Heart right ventricle (tissue), 16 donors: Measurements from ENCODE around the gene EHD3. TPM values are rescaled to one million over a fixed set of nuclear protein-coding genes. Genes with fewer than 3 reads are reported as not detected.

ENCODE experiments used
- ATAC-seq, 8 donors: fragments of 200-7000 bp; cut with Tn5 transposase; one replicate each; pipeline ENCODE4 v1.9.1; 2020; ENCODE audit warnings: mild to moderate bottlenecking in 8 of 8, moderate library complexity in 8 of 8, moderate number of reproducible peaks in 1 of 8
- DNase-seq, 2 donors: peaks; one replicate each; pipeline ENCODE4 v3.0.0-alpha.2; 2020
- H3K27ac ChIP-seq, 10 donors: fragments of 200-600 bp; sonication (generic) in 2 of 10; one replicate each; pipeline versions ENCODE4 v1.5.0 to v1.8.0; 2020 to 2022; ENCODE audit warnings: mild to moderate bottlenecking in 3 of 10
- H3K27me3 ChIP-seq, 7 donors: fragments of 200-600 bp; one replicate each; pipeline ENCODE4 v1.8.0; 2021 to 2022; ENCODE audit warnings: mild to moderate bottlenecking in 2 of 7
- H3K36me3 ChIP-seq, 9 donors: fragments of 200-600 bp; sonication (generic) in 1 of 9; one replicate each; pipeline versions ENCODE4 v1.5.0 to v1.8.0; 2020 to 2022; ENCODE audit warnings: mild to moderate bottlenecking in 2 of 9
- H3K4me1 ChIP-seq, 9 donors: fragments of 200-600 bp; sonication (generic) in 1 of 9; one replicate each; pipeline versions ENCODE4 v1.5.0 to v1.8.0; 2020 to 2022; ENCODE audit warnings: mild to moderate bottlenecking in 4 of 9
- H3K4me3 ChIP-seq, 10 donors: fragments of 200-600 bp; sonication (generic) in 2 of 10; one replicate each; pipeline versions ENCODE4 v1.5.0 to v1.8.0; 2020 to 2022; ENCODE audit warnings: mild to moderate bottlenecking in 7 of 10, moderate library complexity in 2 of 10
- H3K9me3 ChIP-seq, 11 donors: fragments of 200-600 bp in 10 of 11; sonication (generic) in 2 of 11; one replicate each; pipeline versions ENCODE4 v1.5.0 to v1.8.0; 2013 to 2022; ENCODE audit warnings: mild to moderate bottlenecking in 2 of 11, control low read depth in 1 of 11, moderate library complexity in 1 of 11
- WGBS, 2 donors: extraction: QIAGEN DNeasy Blood & Tissue Kit; methylation state at CpG; one replicate each; pipeline ENCODE4 v1.1.7; 2013; ENCODE audit warnings: inconsistent platforms in 1 of 2; 5-methylcytosine and 5-hydroxymethylcytosine counted together
- intact Hi-C, 10 donors: fragments of 100-400 bp; cut with DNase I; formaldehyde crosslinking; loops; one replicate each; pipeline versions ENCODE4 v1.11.1 to v1.14.2; 2022
- long read RNA-seq, 3 donors: library from polyadenylated mRNA; unstranded; transcript quantifications; one replicate each; pipeline ENCODE4 v2.0.0, GENCODE V29; 2020 to 2021
- polyA plus RNA-seq, 2 donors: library from polyadenylated mRNA; stranded (reverse); fragments of 200-250 nt; gene quantifications; one replicate each; pipeline ENCODE4 v1.2.3, GENCODE V29; 2013
- total RNA-seq, 10 donors: library from RNA; stranded (reverse); fragmentation: NEBNext Ultra II Directional in 3 of 10; extraction: Animal tissue kit (Norgen Biotek cat#: 25700) in 3 of 10; gene quantifications; one replicate each; pipeline versions ENCODE4 v1.2.1 to v1.2.4, GENCODE V29; 2021 to 2023
- TF ChIP-seq, protein P1 (sequence below), 9 donors: fragments of 200-600 bp; sonication (generic) in 2 of 9; IDR thresholded peaks; one replicate each; pipeline versions ENCODE4 v1.5.0 to v1.8.0; 2021 to 2022; ENCODE audit warnings: antibody characterized with exemption in 9 of 9, mild to moderate bottlenecking in 5 of 9, moderate library complexity in 1 of 9
- donor health status: Arrhythmogenic right ventricular cardiomyopathy.
- donor health status: ischemic (EF 13 %, LVEDD 7.1; RV severe dilation, severe dysfunction).
- donor health status: healthy with polysubstance abuse.
- donor health status: DM: no; HTN: yes; CAD: no.
- donor health status: DM: no; HTN: no; CAD: no.
- donor health status: ischemic (EF 25% LVEDD 6.9; RV normal size, moderate dysfunction).
- donor health status: ischemic (EF 25% LVEDD 5.7; RV mildly dilated, moderate dysfunction).
- donor health status: healthy.
- donor health status: DM: yes; HTN: yes; CAD: no.
- donor health status: Ischemic cardiomyopathy.
- donor health status: ischemic (EF 35%, LVEDD 5.7; RV mildly dilated, moderate dysfunction).
- donor health status: nonischemic (EF 11% LVEDD 7.7; RV severe dilation, severe dysfunction).
- donor health status: DM: yes; HTN: yes; CAD: no.
- donor health status: PGD.
- donor health status: ischemic (EF 29% LVEDD 5.4; RV normal size, mild dysfunction).
- donor health status: nonischemic (EF 23%, LVEDD 6.1; RV moderate dilation, normal function).

The EHD3 gene
- total RNA-seq (10 to 100 TPM; 12.5 to 40.9 (median 26.5) TPM), polyA plus RNA-seq (1 to 10 TPM; 5.3 to 7.9 TPM)
- long read RNA-seq, donor 1, full-length matches to known transcripts: 75 of 116 reads
- long read RNA-seq, donor 1, partial matches to known transcripts: 37 of 116 reads
- long read RNA-seq, donor 1, other reads (novel, unspliced or antisense): 4 of 116 reads
- long read RNA-seq, donor 2, full-length matches to known transcripts: 70 of 103 reads
- long read RNA-seq, donor 2, partial matches to known transcripts: 31 of 103 reads
- long read RNA-seq, donor 2, other reads (novel, unspliced or antisense): 2 of 103 reads
- long read RNA-seq, donor 3, full-length matches to known transcripts: 46 of 60 reads
- long read RNA-seq, donor 3, partial matches to known transcripts: 13 of 60 reads
- long read RNA-seq, donor 3, other reads (novel, unspliced or antisense): 1 of 60 reads

DNA sequence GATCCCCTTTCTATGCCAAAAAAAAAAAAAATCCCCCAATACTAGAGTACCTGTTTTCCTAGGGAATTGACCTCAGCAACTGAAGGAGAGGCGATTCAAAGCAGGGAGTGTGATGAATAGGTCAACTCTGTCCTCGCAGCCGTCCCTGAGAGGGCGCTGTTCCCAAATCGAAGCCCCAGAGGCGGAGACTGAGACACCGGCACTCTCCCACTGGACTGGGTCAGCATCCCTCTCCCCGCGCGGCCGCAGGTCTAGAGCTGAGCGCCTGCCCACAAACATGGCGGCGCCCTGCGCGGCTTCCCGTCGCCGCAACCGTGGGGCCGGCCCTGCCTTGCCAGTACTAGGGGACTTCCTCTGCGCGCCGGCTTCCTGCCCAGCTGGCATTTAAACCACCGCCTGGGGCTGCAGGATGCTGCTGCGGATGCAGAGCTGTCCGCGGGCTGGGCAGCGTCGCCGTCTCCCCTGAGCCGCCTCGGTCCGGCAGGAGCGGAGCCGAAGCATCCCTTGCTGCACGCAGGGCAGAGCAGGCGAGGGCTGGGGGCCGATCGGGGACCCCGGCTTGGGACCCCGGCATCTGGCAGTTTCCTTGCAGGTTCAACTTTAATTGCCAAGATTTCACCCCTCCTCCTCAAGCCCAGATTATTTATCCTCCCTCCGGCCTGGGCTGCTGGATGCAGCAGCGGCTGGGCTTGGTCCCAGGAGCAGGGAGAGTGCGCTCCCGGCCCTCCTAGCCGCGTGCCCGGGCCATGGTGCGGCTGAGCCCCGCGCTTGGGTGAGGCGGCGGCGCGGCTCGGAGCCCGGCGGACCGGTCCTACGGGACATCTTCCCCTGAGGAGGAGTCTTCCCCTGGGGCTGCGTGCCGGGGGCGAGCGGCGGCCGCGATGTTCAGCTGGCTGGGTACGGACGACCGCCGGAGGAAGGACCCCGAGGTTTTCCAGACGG, at the start of gene EHD3:
EHD3 (plus strand) TSS at position 412 of the 942 bp plus-strand sequence; CDS start at position 882, 470 bp downstream.
- TF ChIP-seq, protein P1, sequence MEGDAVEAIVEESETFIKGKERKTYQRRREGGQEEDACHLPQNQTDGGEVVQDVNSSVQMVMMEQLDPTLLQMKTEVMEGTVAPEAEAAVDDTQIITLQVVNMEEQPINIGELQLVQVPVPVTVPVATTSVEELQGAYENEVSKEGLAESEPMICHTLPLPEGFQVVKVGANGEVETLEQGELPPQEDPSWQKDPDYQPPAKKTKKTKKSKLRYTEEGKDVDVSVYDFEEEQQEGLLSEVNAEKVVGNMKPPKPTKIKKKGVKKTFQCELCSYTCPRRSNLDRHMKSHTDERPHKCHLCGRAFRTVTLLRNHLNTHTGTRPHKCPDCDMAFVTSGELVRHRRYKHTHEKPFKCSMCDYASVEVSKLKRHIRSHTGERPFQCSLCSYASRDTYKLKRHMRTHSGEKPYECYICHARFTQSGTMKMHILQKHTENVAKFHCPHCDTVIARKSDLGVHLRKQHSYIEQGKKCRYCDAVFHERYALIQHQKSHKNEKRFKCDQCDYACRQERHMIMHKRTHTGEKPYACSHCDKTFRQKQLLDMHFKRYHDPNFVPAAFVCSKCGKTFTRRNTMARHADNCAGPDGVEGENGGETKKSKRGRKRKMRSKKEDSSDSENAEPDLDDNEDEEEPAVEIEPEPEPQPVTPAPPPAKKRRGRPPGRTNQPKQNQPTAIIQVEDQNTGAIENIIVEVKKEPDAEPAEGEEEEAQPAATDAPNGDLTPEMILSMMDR (IDR thresholded peaks at IDR 0.05): peak; percentile 42 to 83 (median 63)
- peak within 1 kb of the TSS in 9 of 10 donors; percentile 48 to 96 (median 74) for H3K27ac ChIP-seq
- 2% methylated on average over 71 to 74 of the region's 74 CpGs for WGBS, 2 donors
- ATAC-seq: peak; percentile 94 to 96 (median 95)
- no peaks in the 10 kb centered on the region for H3K27me3 ChIP-seq
- H3K4me1 ChIP-seq: peaks cover 6 to 68% (median 47%) of the 10 kb centered on the region in 9 donors
- H3K36me3 ChIP-seq: no peaks in the 10 kb centered on the region
- peak; percentile 89 to 90 for DNase-seq
- H3K9me3 ChIP-seq: no peaks in the 10 kb centered on the region
- intact Hi-C loops: loop anchor here in 7 of 10 donors (2.0 to 10.0 kb wide), 6 partner anchors 53 to 1089 kb away; partner anchors contain the start of gene YPEL5 (in 1 of the 7)
- peak within 1 kb of the TSS; percentile 48 to 91 (median 70) for H3K4me3 ChIP-seq

DNA sequence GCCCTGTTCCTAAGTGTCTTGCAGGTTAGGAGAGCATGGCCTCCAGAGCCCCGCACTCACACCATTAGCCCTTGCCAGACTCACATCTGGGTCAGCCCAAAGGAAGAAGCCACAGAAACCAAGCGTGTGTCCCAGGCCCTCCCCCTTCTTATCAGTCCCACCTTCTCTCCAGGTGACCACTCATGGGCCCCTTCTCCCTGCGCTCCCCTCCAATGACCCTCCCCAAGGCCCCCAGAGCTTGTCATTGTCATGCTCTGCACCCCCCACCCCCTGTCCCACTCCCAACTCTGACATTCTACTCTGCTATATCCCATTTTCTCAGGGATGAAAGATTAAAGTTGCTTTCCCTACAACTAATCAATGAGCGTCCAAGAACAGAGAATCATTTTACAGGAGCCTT, 46.8 kb upstream of the EHD3 start:
- no peak for DNase-seq
- no peak for ATAC-seq
- Histone ChIP-seq H3K4me3 (no peak overlapping the region), H3K36me3 (no peaks in the 10 kb centered on the region), H3K4me1 (no peaks in the 10 kb centered on the region), H3K27me3 (no peaks in the 10 kb centered on the region), H3K9me3 (no peaks in the 10 kb centered on the region), H3K27ac (no peak overlapping the region)
- WGBS, 2 donors: 93 to 98% methylated on average over 4 of the region's 4 CpGs
- intact Hi-C loops: no loop called here
- TF ChIP-seq, protein P1 (IDR thresholded peaks at IDR 0.05): no peak

DNA sequence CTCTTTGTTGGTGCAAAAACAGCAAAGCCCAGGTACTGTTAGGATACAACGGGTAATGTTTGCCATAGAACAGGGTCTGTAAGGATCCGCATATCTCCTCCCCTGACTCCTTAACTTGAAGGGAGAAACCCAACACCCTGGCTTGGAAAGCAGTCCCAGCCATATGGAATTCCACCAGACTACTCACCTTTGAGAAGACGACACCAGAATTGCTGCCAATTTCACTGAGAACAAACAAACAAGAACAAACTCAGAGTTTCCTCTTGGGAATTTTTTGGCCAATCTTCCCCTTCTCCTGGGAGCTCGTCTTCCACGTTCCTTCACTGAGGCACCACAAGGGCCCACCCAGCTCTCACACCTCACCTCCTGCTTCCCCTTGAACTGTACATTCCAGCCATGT, 45.8 kb upstream of the EHD3 start:
- ATAC-seq (no peak), DNase-seq (no peak)
- Histone ChIP-seq H3K36me3 (no peaks in the 10 kb centered on the region), H3K27me3 (no peaks in the 10 kb centered on the region), H3K4me1 (no peaks in the 10 kb centered on the region), H3K4me3 (no peak overlapping the region), H3K27ac (no peak overlapping the region), H3K9me3 (no peaks in the 10 kb centered on the region)
- TF ChIP-seq, protein P1 (IDR thresholded peaks at IDR 0.05): no peak
- intact Hi-C loops: no loop called here
- WGBS, 2 donors: 70 to 71% methylated on average over 5 of the region's 5 CpGs

DNA sequence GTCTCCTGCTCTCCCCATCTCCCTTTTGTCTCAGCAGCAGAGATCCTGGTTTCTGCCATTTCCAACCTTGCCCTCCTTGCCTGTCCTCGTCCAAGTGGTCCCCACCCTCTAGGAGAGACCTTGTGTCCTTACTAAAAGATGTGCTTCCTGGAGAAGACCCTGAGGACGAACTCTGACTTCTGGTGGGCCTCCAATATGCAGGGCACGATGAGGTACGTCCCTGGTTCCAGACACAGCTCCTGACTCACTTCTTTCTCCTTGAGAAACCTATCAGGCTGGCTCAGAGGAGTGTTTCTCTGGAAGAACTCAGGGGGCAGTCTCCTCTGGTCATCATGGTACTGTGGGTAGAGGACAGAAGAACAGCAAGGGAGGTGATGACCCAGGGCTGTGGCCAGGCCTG, 44.8 kb upstream of the EHD3 start:
- TF ChIP-seq, protein P1 (IDR thresholded peaks at IDR 0.05): no peak
- ATAC-seq (no peak), DNase-seq (no peak)
- WGBS, 2 donors: 85 to 88% methylated on average over 4 of the region's 4 CpGs
- Histone ChIP-seq H3K36me3 (no peaks in the 10 kb centered on the region), H3K27ac (no peak overlapping the region), H3K27me3 (no peaks in the 10 kb centered on the region), H3K4me1 (no peaks in the 10 kb centered on the region), H3K4me3 (no peak overlapping the region), H3K9me3 (no peaks in the 10 kb centered on the region)
- intact Hi-C loops: no loop called here
